SU-DHL-6 (cell line): Measurements from ENCODE around the gene PANX2.

Source experiments
- EZH2phosphoT487 ChIP-seq: fragments of 200-600 bp; sonication (generic), shearing (Covaris generic); conservative IDR thresholded peaks from 2 replicates; pipeline ENCODE4 v1.6.1; 2018; ENCODE audit warnings: mild to moderate bottlenecking, antibody characterized with exemption, low read length, moderate library complexity, mixed read lengths
- TF ChIP-seq, protein P1 (sequence below): fragments of 200-600 bp; sonication (generic); IDR thresholded peaks from one replicate; pipeline ENCODE4 v1.5.1; 2017; ENCODE audit warnings: antibody characterized with exemption, mild to moderate bottlenecking, low read length, moderate library complexity; ENCODE audit not compliant: insufficient read depth, poor library complexity, severe bottlenecking

DNA sequence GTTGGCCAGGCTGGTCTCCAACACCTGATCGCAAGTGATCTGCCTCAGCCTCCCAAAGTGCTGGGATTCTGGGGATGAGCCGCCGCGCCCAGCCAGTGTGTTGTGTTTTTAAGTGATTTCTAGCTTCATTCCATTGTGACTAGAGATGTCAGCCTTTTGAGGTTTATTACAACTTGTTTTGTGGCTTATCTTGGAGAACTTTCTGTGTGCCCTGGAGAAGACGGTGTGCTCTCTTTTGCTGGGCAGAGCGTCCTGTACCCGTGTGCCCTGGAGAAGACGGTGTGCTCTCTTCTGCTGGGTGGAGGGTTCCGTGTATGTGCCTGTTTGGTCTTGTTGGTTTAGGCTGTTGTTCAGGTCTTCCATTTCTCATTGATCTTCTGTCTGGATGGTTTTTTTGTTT lies 42.7 kb downstream of the PANX2 start:
- TF ChIP-seq, protein P1, sequence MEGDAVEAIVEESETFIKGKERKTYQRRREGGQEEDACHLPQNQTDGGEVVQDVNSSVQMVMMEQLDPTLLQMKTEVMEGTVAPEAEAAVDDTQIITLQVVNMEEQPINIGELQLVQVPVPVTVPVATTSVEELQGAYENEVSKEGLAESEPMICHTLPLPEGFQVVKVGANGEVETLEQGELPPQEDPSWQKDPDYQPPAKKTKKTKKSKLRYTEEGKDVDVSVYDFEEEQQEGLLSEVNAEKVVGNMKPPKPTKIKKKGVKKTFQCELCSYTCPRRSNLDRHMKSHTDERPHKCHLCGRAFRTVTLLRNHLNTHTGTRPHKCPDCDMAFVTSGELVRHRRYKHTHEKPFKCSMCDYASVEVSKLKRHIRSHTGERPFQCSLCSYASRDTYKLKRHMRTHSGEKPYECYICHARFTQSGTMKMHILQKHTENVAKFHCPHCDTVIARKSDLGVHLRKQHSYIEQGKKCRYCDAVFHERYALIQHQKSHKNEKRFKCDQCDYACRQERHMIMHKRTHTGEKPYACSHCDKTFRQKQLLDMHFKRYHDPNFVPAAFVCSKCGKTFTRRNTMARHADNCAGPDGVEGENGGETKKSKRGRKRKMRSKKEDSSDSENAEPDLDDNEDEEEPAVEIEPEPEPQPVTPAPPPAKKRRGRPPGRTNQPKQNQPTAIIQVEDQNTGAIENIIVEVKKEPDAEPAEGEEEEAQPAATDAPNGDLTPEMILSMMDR: no peak
- no peak for TF ChIP-seq EZH2phosphoT487
